ENCODE measurements around the gene ZNF319.

GRCh38 chr16:57960310-57960709 is 40.2 kb downstream of the ZNF319 start:
- no peak for TF ChIP-seq REST (IDR thresholded peaks at IDR 0.05; ENCODE audit: borderline replicate concordance)
- no peak for TF ChIP-seq CTCF (IDR thresholded peaks at IDR 0.05; ENCODE audit: poor library complexity, severe bottlenecking)
- TF ChIP-seq SMC3 (conservative IDR thresholded peaks at IDR 0.05; ENCODE audit: poor library complexity): no peak
- TF ChIP-seq EZH2 (IDR thresholded peaks at IDR 0.05; ENCODE audit: borderline replicate concordance, insufficient read depth, low read length, poor library complexity, severe bottlenecking): no peak
- TF ChIP-seq EP300 (conservative IDR thresholded peaks at IDR 0.05; ENCODE audit: poor library complexity, severe bottlenecking): no peak
- no peak for TF ChIP-seq TAF1 (IDR thresholded peaks at IDR 0.05; ENCODE audit: low read depth)
- TF ChIP-seq MXI1 (conservative IDR thresholded peaks at IDR 0.05; ENCODE audit: poor library complexity, severe bottlenecking): no peak

All from neural cell (in vitro differentiated cells).